BLaER1 (cell line): Measurements from ENCODE around the gene GKN1.

Experiments used
- H3K27ac ChIP-seq: shearing (Covaris generic); formaldehyde crosslinking; 2 replicates; pipeline ENCODE4 v1.8.1; 2022
- H3K27me3 ChIP-seq: shearing (Covaris generic); formaldehyde crosslinking; 2 replicates; pipeline ENCODE4 v1.8.1; 2022
- H3K36me3 ChIP-seq: shearing (Covaris generic); formaldehyde crosslinking; 2 replicates; pipeline ENCODE4 v1.8.1; 2022
- H3K4me1 ChIP-seq: shearing (Covaris generic); formaldehyde crosslinking; 2 replicates; pipeline ENCODE4 v1.8.1; 2022
- H3K4me2 ChIP-seq: shearing (Covaris generic); formaldehyde crosslinking; 2 replicates; pipeline ENCODE4 v1.8.1; 2022
- H3K4me3 ChIP-seq: shearing (Covaris generic); formaldehyde crosslinking; 2 replicates; pipeline ENCODE4 v1.8.1; 2022
- H3K9ac ChIP-seq: shearing (Covaris generic); formaldehyde crosslinking; 2 replicates; pipeline ENCODE4 v1.8.1; 2022
- H3K9me3 ChIP-seq: shearing (Covaris generic); formaldehyde crosslinking; 2 replicates; pipeline ENCODE4 v1.8.1; 2022
- H4K20me1 ChIP-seq: shearing (Covaris generic); formaldehyde crosslinking; 2 replicates; pipeline ENCODE4 v1.8.1; 2022
- Cebpa-rat ChIP-seq: shearing (Covaris generic); IDR thresholded peaks from 2 replicates; pipeline ENCODE4 v1.8.1; 2022

The GKN1 gene

GRCh38 chr2:69026691-69027459, 52.4 kb downstream of the GKN1 start:
- Histone ChIP-seq H3K4me1 (no peaks in the 10 kb centered on the region), H3K4me3 (no peak overlapping the region), H4K20me1 (no peaks in the 10 kb centered on the region), H3K9ac (no peak overlapping the region), H3K27ac (no peak overlapping the region), H3K36me3 (no peaks in the 10 kb centered on the region), H3K9me3 (peaks cover 11% of the 10 kb centered on the region; the same call in 1 of the 2 replicates), H3K27me3 (no peaks in the 10 kb centered on the region), H3K4me2 (no peak overlapping the region)
- no peak for TF ChIP-seq Cebpa-rat
